Muscle of leg (tissue), 16 donors: Measurements from ENCODE around the gene DUSP11. TPM values are rescaled to one million over a fixed set of nuclear protein-coding genes. Genes with fewer than 3 reads are reported as not detected.

Experiments used
- DNase-seq: peaks from one replicate; pipeline ENCODE4 v3.0.0; 2013
- H3K27ac ChIP-seq: one replicate; pipeline ENCODE4 v1.5.1; 2013; ENCODE audit warnings: mild to moderate bottlenecking, low read length, control low read depth
- H3K27me3 ChIP-seq: one replicate; pipeline ENCODE4 v1.6.1; 2013; ENCODE audit warnings: low read length; ENCODE audit not compliant: control insufficient read depth, insufficient read depth
- H3K36me3 ChIP-seq: one replicate; pipeline ENCODE4 v1.6.1; 2013; ENCODE audit warnings: low read length; ENCODE audit not compliant: control insufficient read depth, insufficient read depth
- H3K4me1 ChIP-seq: one replicate; pipeline ENCODE4 v1.6.1; 2013; ENCODE audit warnings: low read length; ENCODE audit not compliant: control insufficient read depth, insufficient read depth
- H3K4me3 ChIP-seq: one replicate; pipeline ENCODE4 v1.5.1; 2013; ENCODE audit warnings: low read length, control low read depth
- H3K9me3 ChIP-seq: replicated peaks from 2 replicates; pipeline ENCODE4 v1.6.1; 2013; ENCODE audit warnings: low read depth, low read length; ENCODE audit not compliant: control insufficient read depth
- whole genome bisulfite sequencing: methylation state at CpG from one replicate; pipeline ENCODE4 v1.1.5; 2013; ENCODE audit warnings: missing lambda C conversion rate; ENCODE audit not compliant: insufficient coverage; 5-methylcytosine and 5-hydroxymethylcytosine counted together
- long read RNA-seq, 11 donors: transcript quantifications; one replicate each; lab custom pipeline, GENCODE V29; 2026
- polyA plus RNA-seq, 8 donors: library from polyadenylated mRNA; unstranded; fragments of 120-200 nt; gene quantifications; one replicate each; pipeline versions ENCODE4 v1.2.1 to v1.2.3, GENCODE V29; 2013; ENCODE audit warnings: inconsistent platforms in 1 of 8, low replicate concordance in 1 of 8; ENCODE audit not compliant: insufficient read length in 8 of 8, insufficient read depth in 1 of 8
- total RNA-seq: library from RNA; stranded (reverse); fragments of 120-200 nt; gene quantifications from one replicate; pipeline ENCODE4 v1.2.4, GENCODE V29; 2013

Gene DUSP11
- total RNA-seq (18.6 TPM), polyA plus RNA-seq (10 to 100 TPM; 15.1 to 21.9 (median 18.3) TPM)
- long read RNA-seq, donor 1, partial matches to known transcripts, result 5 of 9 reads
- long read RNA-seq, donor 1, other reads (novel, unspliced or antisense), result 0 of 9 reads
- long read RNA-seq, donor 2, partial matches to known transcripts, result 0 of 2 reads
- long read RNA-seq, donor 2, other reads (novel, unspliced or antisense), result 0 of 2 reads
- long read RNA-seq, donor 3, transcript DUSP11-201 (9 exons, 1,653 nt), result major isoform, 9 of 9 reads
- long read RNA-seq, donor 3, partial matches to known transcripts, result 0 of 9 reads
- long read RNA-seq, donor 3, other reads (novel, unspliced or antisense), result 0 of 9 reads
- long read RNA-seq, donor 4, transcript DUSP11-201 (9 exons, 1,653 nt), result major isoform, 6 of 6 reads
- long read RNA-seq, donor 4, partial matches to known transcripts, result 0 of 6 reads
- long read RNA-seq, donor 4, other reads (novel, unspliced or antisense), result 0 of 6 reads
- long read RNA-seq, donor 5, transcript DUSP11-201 (9 exons, 1,653 nt), result major isoform, 24 of 37 reads
- long read RNA-seq, donor 5, partial matches to known transcripts, result 13 of 37 reads
- long read RNA-seq, donor 5, other reads (novel, unspliced or antisense), result 0 of 37 reads
- long read RNA-seq, donor 6, transcript DUSP11-201 (9 exons, 1,653 nt), result major isoform, 16 of 16 reads
- long read RNA-seq, donor 6, partial matches to known transcripts, result 0 of 16 reads
- long read RNA-seq, donor 6, other reads (novel, unspliced or antisense), result 0 of 16 reads
- long read RNA-seq, donor 7, transcript DUSP11-201 (9 exons, 1,653 nt), result major isoform, 7 of 7 reads
- long read RNA-seq, donor 7, partial matches to known transcripts, result 0 of 7 reads
- long read RNA-seq, donor 7, other reads (novel, unspliced or antisense), result 0 of 7 reads
- long read RNA-seq, donor 8, transcript DUSP11-201 (9 exons, 1,653 nt), result major isoform, 9 of 9 reads
- long read RNA-seq, donor 8, partial matches to known transcripts, result 0 of 9 reads
- long read RNA-seq, donor 8, other reads (novel, unspliced or antisense), result 0 of 9 reads
- long read RNA-seq, donor 9, transcript DUSP11-201 (9 exons, 1,653 nt), result major isoform, 5 of 10 reads
- long read RNA-seq, donor 9, partial matches to known transcripts, result 5 of 10 reads
- long read RNA-seq, donor 9, other reads (novel, unspliced or antisense), result 0 of 10 reads
- long read RNA-seq, donor 10, transcript DUSP11-201 (9 exons, 1,653 nt), result major isoform, 9 of 15 reads
- long read RNA-seq, donor 10, partial matches to known transcripts, result 6 of 15 reads
- long read RNA-seq, donor 10, other reads (novel, unspliced or antisense), result 0 of 15 reads
- long read RNA-seq, donor 11, transcript DUSP11-201 (9 exons, 1,653 nt), result major isoform, 5 of 5 reads
- long read RNA-seq, donor 11, partial matches to known transcripts, result 0 of 5 reads
- long read RNA-seq, donor 11, other reads (novel, unspliced or antisense), result 0 of 5 reads

DNA sequence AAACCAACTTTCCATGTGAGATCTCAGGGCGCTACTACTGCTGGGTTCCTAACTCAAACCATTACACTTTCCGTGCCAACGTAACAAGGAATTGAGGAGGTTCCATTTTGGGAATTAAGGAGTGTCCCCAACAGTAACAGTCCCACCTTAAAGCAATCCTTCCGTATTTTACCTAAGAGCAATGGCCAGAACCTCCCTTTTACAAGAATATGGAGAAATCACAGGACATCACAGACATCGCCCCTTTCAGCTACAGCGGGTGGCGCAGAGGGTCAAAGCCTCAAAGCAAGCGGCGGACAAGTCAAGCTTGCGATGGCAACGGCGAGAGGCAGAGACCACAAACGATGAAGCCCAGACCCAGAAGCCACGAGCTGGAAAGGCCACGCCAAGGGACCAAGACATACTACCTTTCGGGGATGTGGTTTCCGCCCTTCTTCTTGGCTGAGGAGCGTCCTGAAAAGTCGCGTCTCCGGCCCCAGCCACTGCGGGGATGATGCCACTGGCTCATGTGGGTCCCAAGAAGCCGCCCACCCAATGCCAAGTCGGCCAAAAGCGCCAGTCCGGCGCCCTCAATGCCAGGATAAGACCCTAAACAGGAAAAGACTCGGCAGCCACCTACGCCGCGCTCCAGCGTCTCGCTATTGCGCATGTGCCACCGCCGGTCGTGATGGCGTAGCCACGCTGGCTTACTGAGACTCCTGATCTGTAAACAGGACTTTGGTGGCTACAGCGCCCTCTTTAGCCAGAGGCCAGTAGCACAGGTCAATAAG lies at the start of gene DUSP11:
Gene DUSP11, minus strand, starts transcription at position 637 of the 770 bp plus-strand sequence. Its CDS starts 129 bp downstream, at position 508.
- H3K27me3 ChIP-seq, result no peaks in the 10 kb centered on the region
- under 1% methylated on average over 36 of the region's 40 CpGs for WGBS
- peak within 1 kb of the TSS; percentile 99 for H3K4me3 ChIP-seq
- DNase-seq, result peak; percentile 98
- H3K9me3 ChIP-seq, result no peaks in the 10 kb centered on the region
- H3K36me3 ChIP-seq, result peaks cover 10% of the 10 kb centered on the region
- H3K4me1 ChIP-seq, result peaks cover 7% of the 10 kb centered on the region
- peak within 1 kb of the TSS; percentile 96 for H3K27ac ChIP-seq

GRCh38 chr2:73828818-73829570 lies 49.1 kb upstream of the DUSP11 start, which contains the start of gene STAMBP:
STAMBP (plus strand) TSS chr2:73828961; CDS start chr2:73830857, 1,896 bp downstream.
- Histone ChIP-seq H3K9me3 (no peaks in the 10 kb centered on the region), H3K4me1 (peaks cover 14% of the 10 kb centered on the region), H3K4me3 (peak within 1 kb of the TSS; percentile 84), H3K27ac (peak within 1 kb of the TSS; percentile 97), H3K27me3 (no peaks in the 10 kb centered on the region), H3K36me3 (peaks cover 18% of the 10 kb centered on the region)
- DNase-seq, result peak; percentile 99
- under 1% methylated on average over 38 of the region's 48 CpGs for WGBS

- peaks cover 14% of the 10 kb centered on the region for H3K4me1 ChIP-seq
- H3K27ac ChIP-seq, result no peak overlapping the region
- H3K9me3 ChIP-seq, result no peaks in the 10 kb centered on the region
- no peak for DNase-seq
- no peaks in the 10 kb centered on the region for H3K27me3 ChIP-seq
- peak overlapping the region; percentile 84 for H3K4me3 ChIP-seq
- peaks cover 15% of the 10 kb centered on the region for H3K36me3 ChIP-seq
- 35% methylated on average over 2 of the region's 4 CpGs for WGBS
These were observed 48.5 kb upstream of the DUSP11 start for GRCh38 chr2:73828389-73828817.

DNA sequence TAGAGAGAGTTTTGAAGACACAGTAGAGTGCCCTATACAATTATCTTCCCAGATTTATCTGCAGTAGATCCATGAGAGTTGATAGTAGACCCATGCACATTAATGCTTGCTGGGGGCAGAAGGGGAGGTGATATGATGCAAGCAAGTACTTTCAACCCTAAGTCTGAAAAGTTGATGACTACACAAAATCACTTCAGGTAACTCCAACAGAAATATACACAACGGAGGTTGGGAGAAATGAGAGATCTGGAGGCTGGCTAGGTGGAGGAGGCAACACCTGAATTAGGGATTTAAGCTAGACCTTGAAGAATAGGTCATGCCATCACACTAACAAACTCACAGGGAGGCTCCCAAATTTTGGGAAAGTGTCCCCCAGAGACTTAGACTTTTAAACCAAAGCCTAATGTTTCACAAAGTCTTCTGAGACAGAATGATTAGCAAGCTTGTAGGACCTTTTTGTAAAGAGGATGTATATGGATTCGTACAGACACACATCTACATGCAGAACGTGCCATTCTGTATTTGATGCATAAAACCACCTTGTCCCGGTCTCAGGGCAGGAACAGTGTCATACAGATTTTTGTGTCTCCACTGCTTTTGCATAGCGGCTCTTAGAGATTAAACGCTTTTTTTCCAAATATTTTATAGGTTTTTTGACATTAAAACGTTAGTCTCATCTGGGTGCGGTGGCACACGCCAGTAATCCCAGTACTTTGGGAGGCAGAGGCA lies 47.9 kb upstream of the DUSP11 start:
- Histone ChIP-seq H3K4me3 (peak overlapping the region; percentile 84), H3K4me1 (peaks cover 14% of the 10 kb centered on the region)

DNA sequence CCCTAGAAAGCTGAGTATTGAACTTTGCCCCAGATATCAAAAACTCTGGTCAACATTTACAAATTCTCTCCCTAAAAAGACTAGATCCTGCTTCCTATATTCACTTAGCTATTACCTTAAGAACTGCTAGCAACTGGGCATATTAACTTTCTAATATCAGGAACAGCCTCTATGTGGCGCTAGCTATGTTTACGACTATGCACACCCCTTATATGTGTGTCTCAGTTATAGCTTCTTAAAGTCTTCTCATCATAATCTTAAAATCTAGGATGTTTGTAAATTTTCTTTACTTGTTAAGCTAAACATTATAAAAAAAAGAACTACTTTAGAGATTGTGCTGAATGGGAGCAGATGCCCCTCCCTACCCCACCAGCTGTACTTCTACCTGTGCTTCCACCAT lies 47.1 kb upstream of the DUSP11 start:
- peaks cover 2% of the 10 kb centered on the region for H3K27me3 ChIP-seq
- H3K27ac ChIP-seq, result no peak overlapping the region
- no peak for DNase-seq
- H3K9me3 ChIP-seq, result no peaks in the 10 kb centered on the region
- no CpG with 5 or more reads among the region's 2 CpGs for WGBS
- no peak overlapping the region for H3K4me3 ChIP-seq
- peaks cover 12% of the 10 kb centered on the region for H3K4me1 ChIP-seq
- H3K36me3 ChIP-seq, result peaks cover 8% of the 10 kb centered on the region

More for the DNA sequence above, 47.9 kb upstream of the DUSP11 start:
- Histone ChIP-seq H3K9me3 (no peaks in the 10 kb centered on the region), H3K36me3 (peaks cover 15% of the 10 kb centered on the region), H3K27ac (no peak overlapping the region), H3K27me3 (peaks cover 2% of the 10 kb centered on the region)
- WGBS, result 70% methylated on average over 8 of the region's 9 CpGs
- DNase-seq, result no peak

DNA sequence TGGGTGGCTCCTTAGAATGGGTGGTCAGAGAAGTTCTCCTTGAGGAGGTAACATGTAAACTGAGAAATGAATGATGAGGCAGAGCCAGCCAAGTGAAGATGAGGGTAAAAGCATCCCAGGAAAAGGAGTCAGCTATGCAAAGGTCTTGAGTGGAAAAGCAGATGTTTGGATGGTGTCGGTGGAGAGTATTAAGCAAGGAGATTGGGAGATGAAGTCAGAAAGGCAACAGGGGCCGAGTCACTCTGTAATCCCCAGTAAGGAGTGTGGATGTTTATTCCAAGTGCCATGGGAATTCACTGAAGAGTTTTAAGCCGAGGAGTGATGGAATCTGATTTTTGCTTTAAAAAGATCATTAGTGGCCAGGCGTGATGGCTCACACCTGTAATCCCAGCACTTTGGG lies 45.5 kb upstream of the DUSP11 start:
- Histone ChIP-seq H3K4me3 (no peak overlapping the region), H3K36me3 (no peaks in the 10 kb centered on the region), H3K9me3 (no peaks in the 10 kb centered on the region), H3K27ac (no peak overlapping the region), H3K4me1 (peaks cover 9% of the 10 kb centered on the region), H3K27me3 (peaks cover 2% of the 10 kb centered on the region)
- DNase-seq, result no peak
- WGBS, result 35% methylated on average over 3 of the region's 4 CpGs

DNA sequence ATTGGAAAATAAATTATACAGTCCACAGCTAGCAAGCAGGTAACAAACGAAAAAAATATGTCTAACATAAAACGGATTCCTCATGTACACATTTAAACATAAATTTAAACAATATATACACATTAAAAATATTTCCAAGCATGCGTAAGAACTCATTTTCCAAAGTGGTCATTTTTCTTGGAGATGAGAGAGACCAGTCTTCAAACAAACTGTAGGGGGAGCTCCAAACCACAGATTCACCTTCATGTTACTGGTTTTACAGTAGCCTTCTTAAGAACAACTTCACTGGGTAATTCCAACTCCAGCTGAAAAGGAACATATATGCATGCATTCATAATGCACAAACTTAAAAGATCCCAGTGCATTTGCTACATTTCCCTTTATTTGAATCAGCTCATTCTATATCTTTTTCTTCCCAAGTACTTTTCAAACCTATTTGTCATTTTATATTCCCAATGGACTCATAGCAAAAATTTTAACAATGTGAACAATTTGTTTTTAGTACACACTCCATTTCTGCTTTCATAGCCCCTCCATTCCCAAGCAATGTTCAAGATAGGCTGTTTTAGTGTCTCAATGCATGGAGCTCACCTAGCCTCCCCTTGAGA lies 44.1 kb upstream of the DUSP11 start:
- Histone ChIP-seq H3K4me3 (no peak overlapping the region), H3K27me3 (peaks cover 2% of the 10 kb centered on the region), H3K4me1 (peaks cover 3% of the 10 kb centered on the region), H3K27ac (no peak overlapping the region), H3K9me3 (no peaks in the 10 kb centered on the region), H3K36me3 (no peaks in the 10 kb centered on the region)
- WGBS, result no CpG with 5 or more reads among the region's 3 CpGs
- peak; percentile 86 for DNase-seq

GRCh38 chr2:73823416-73823815 lies 43.5 kb upstream of the DUSP11 start:
- Histone ChIP-seq H3K4me1 (peaks cover 3% of the 10 kb centered on the region), H3K27ac (no peak overlapping the region), H3K36me3 (no peaks in the 10 kb centered on the region), H3K4me3 (no peak overlapping the region), H3K27me3 (peaks cover 2% of the 10 kb centered on the region), H3K9me3 (no peaks in the 10 kb centered on the region)
- DNase-seq, result no peak
- no CpG with 5 or more reads among the region's 2 CpGs for WGBS
